ENCODE measurements around the gene SCNN1B.
A peak's percentile ranks its signal among the peaks of the same experiment; 100 is the strongest.
"Not testable (repeated sequence)": the region's sequence is repeated elsewhere in the genome, so short reads cannot be mapped to it uniquely, and the experiment has no call there.

Gene SCNN1B

DNA sequence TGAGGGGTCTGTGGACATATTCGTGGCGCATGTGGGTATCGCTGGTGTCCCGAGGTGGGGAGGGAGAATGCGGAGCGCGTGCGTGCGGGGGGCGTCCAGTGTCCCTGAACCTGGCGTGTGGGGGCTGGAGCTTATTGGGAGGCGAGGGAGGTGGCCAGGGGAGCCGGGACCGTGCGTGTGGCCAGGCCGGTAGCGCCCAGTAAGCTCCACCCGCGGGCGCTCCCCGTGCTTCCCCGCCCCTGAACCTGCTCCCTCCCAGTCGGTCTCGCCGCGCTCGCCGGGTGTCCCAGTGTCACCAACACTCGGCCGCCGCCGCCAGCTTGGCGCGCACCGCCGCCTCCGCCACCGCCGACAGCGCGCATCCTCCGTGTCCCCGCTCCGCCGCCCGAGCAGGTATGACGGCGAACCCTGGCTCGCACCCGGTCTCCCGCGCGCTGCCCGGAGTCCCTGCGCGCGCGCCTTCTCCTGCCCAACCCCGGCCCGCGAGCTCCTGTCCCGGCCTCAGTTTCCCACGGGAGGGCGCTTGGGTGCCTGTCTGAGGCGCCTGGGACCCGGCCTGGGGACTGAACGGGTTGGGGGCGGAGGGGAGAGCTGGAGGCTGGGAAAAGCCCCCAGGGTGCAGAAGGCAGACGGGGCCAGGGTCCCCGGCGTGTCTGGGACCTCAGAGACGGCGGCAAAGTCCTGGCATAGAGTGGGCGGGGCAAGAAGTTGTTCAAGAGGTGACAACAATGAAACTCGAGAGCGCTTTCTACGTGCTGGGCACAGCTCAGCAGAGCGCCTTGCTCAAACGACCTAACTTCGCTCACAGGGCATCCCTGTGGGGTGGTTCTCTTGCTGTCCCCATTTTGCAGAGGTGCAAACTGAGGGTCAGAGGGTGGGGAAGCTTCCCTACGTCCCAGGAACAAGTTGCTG lies at the start of gene SCNN1B:
Gene SCNN1B (plus strand): TSS at position 258 of the 912 bp plus-strand sequence. CDS start 46,298 bp downstream, outside the sequence.
- DNase-seq = no peak

GRCh38 chr16:23252310-23252709 lies 49.8 kb upstream of the SCNN1B start:
- DNase-seq = no peak

DNA sequence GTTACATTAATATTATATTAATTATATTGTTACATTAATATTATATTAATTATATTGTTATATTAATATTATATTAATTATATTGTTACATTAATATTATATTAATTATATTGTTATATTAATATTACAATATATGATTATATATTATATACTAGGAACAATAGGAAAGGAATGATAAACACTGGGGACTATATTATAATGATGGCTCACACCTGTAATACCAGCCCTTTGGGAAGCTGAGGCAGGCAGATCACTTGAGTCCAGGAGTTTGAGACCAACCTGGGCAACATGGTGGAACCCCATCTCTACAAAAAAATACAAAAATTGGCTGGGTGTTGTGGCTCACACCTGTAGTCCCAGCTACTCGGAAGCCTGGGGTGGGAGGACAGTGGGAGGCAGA lies 48.5 kb upstream of the SCNN1B start:
- DNase-seq = not testable (repeated sequence)

- DNase-seq = no peak
These were observed 47.8 kb upstream of the SCNN1B start for GRCh38 chr16:23254338-23254737.

- no peak for DNase-seq
These were observed 47.1 kb upstream of the SCNN1B start for GRCh38 chr16:23255000-23255399.

- no peak for DNase-seq
These were observed 45.7 kb upstream of the SCNN1B start for GRCh38 chr16:23256440-23256839.

- no peak for DNase-seq
These were observed 44.4 kb upstream of the SCNN1B start for GRCh38 chr16:23257682-23258081.

DNA sequence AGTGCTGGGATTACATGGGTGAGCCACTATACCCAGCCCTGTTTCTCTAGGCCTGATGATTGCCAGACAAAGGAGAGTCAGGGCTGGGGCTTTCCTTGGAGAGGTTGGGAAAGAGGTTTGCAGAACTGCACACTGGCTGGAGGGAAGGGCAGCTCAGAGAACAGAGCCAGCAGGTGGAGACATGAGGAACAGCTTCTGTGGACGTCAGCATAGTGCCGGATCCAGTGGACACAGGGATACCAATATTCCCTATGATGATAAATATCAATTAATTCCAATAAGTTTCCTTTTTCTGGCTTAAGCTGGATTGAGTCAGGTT lies 43.2 kb upstream of the SCNN1B start:
- DNase-seq = no peak

GRCh38 chr16:23267647-23268046 lies 34.5 kb upstream of the SCNN1B start:
- no peak for DNase-seq

- no peak for DNase-seq
These were observed 33.5 kb upstream of the SCNN1B start for GRCh38 chr16:23268561-23268960.

- DNase-seq = no peak
These were observed 32.7 kb upstream of the SCNN1B start for GRCh38 chr16:23269248-23269953.

GRCh38 chr16:23270654-23271053 lies 31.4 kb upstream of the SCNN1B start:
- DNase-seq = no peak

- no peak for DNase-seq
These were observed 27.1 kb upstream of the SCNN1B start for GRCh38 chr16:23274968-23275367.

- no peak for DNase-seq
These were observed 25.3 kb upstream of the SCNN1B start for GRCh38 chr16:23276821-23277220.

- no peak for DNase-seq
These were observed 24.1 kb upstream of the SCNN1B start for GRCh38 chr16:23278031-23278430.

DNA sequence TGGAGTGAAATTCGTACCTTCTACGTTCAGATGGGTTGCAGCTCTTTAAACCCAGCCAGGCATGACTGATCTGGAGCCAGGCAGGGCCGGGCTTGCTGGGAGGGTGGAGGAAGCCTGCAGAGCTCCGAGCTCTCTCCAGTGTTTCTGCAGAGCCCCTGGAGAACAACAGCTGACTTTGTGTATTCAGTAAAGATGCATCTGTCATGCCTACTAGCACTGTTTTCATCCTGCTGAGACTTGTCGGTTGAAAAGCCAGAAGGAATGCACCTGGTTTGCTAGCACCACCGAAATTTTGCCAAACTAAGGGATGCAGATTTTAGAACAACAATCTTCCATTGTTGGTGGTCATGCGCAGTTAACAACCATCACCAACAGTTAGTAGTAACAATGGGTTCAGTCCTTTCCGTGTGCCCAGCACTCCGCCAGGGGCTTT lies 22.4 kb upstream of the SCNN1B start:
- peak; percentile 35 to 73 for DNase-seq

DNA sequence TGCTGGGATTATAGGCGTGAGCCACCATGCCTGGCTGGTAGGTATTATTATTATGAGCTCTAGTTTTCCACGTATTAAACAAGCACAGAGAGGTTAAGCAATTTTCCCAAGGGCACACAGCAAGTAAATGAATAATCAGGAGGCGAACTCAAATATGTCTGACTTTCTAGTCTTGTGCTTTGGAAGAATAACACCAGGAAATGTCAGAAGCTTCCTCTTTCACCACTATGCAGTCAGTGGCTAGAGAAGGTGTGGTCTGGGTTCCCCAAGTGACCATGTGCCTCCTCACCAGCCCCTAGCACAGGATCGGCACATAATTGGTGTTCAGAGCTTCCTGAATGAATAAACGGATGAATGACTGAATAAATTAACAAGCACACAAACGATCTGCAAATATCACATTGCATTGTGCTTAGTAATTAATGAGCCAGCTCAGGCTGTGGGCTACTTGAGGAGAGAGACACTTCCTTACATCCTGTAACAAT lies 21.6 kb upstream of the SCNN1B start:
- DNase-seq = no peak

- DNase-seq = no peak
These were observed 19.5 kb upstream of the SCNN1B start for GRCh38 chr16:23282568-23282967.

DNA sequence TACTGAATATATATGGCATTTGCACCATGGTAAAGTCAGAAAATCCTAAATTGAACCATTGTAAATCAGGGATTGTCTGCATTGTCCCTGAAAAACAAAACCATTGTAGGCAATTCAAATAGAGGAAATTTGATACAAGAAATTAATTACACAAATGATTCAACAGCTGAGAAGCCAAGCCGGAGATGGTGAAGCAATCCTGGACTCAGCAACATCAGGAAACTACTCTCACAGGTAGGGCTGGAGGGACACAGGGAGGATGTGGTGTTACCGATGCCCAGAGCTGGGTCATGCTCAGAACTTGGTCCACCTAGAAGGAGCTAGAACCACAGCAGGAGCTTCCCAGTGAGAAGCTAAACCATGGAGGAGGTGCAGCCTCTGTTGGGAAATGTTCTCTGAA lies 18.5 kb upstream of the SCNN1B start:
- no peak for DNase-seq

DNA sequence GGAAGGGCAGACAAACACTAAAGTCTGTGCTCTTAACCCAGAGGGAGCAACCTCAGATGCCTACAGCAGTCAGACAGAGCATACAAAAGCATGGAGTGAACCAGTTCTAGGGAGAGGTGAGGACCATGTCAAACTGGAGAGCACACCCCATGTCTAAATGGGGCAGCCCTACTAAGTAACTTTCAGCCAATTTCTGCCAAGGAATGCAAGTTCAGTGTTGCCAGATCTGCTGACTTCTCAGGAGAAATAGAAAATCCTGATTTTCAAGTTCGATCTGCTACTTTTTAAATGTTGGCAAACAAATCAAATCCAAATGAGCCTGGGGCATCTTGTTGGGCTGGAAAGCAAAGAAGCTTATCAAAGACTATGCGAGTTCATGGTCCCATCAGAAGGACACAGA lies 17.5 kb upstream of the SCNN1B start:
- DNase-seq = no peak

DNA sequence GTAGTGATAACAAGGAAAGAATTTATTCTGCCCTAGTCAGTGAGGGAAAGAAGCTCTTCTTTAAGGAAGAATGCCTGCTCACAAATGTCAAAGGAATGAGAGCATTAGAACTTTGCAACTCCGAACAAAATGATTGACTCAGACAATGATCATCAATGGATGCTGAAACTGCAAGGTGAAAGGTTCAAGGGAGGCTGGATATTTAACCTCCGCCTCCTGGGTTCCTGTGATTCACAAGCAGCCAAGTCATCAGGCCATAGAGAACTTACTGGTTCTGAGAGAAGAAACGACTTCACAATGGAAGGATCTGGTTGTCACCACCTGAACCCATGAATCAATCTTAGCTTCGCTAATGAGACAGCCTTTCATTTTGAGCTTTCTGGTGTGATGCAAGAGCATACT lies 16.0 kb upstream of the SCNN1B start:
- DNase-seq = no peak

GRCh38 chr16:23288209-23288608 lies 13.9 kb upstream of the SCNN1B start:
- DNase-seq = no peak

GRCh38 chr16:23288726-23289512 lies 13.2 kb upstream of the SCNN1B start:
- no peak for DNase-seq

Measured in NCI-H446 (cell line).